Uterus (tissue), 4 donors: ENCODE data around the gene SELPLG. TPM values are rescaled to one million over a fixed set of nuclear protein-coding genes. Genes with fewer than 3 reads are reported as not detected.

Source experiments
- DNase-seq, 2 donors: peaks; one replicate each; pipeline ENCODE4 v3.0.0-alpha.2; 2019 to 2020
- H3K27ac ChIP-seq, 2 donors: fragments of 200-600 bp; sonication (generic); 1 replicate in 1 of 2; 2 replicates in 1 of 2; pipeline ENCODE4 v1.5.1; 2016 to 2018
- H3K27me3 ChIP-seq, 2 donors: fragments of 200-600 bp; sonication (generic); one replicate each; pipeline ENCODE4 v1.5.1; 2018 to 2019; ENCODE audit warnings: control low read depth in 1 of 2
- H3K36me3 ChIP-seq, 2 donors: fragments of 200-600 bp; sonication (generic); one replicate each; pipeline ENCODE4 v1.5.1; 2019; ENCODE audit warnings: control low read depth in 1 of 2
- H3K4me1 ChIP-seq, 2 donors: fragments of 200-600 bp; sonication (generic); one replicate each; pipeline ENCODE4 v1.5.1; 2018 to 2019; ENCODE audit warnings: control low read depth in 1 of 2
- H3K4me3 ChIP-seq, 2 donors: fragments of 200-600 bp; sonication (generic); 1 replicate in 1 of 2; 2 replicates in 1 of 2; pipeline ENCODE4 v1.5.1; 2018 to 2019; ENCODE audit warnings: mild to moderate bottlenecking in 1 of 2
- H3K9me3 ChIP-seq, 2 donors: fragments of 200-600 bp; sonication (generic); one replicate each; pipeline ENCODE4 v1.5.1; 2019; ENCODE audit warnings: control low read depth in 1 of 2
- CTCF ChIP-seq, 4 experiments: fragments of 200-600 bp in 2 of 4; fragments of 450-650 bp in 2 of 4; sonication (generic) in 2 of 4; IDR thresholded peaks; one replicate each; pipeline ENCODE4 v1.5.1; 2016 to 2019; ENCODE audit warnings: antibody characterized with exemption in 4 of 4, mild to moderate bottlenecking in 2 of 4, moderate library complexity in 1 of 4
- POLR2A ChIP-seq, 2 donors: fragments of 450-650 bp; IDR thresholded peaks; one replicate each; pipeline ENCODE4 v1.6.1; 2016; ENCODE audit warnings: antibody characterized with exemption in 2 of 2, mild to moderate bottlenecking in 1 of 2, moderate library complexity in 1 of 2
- intact Hi-C: fragments of 100-400 bp; cut with DNase I; formaldehyde crosslinking; loops from one replicate; pipeline ENCODE4 v1.15.1; 2023; ENCODE audit warnings: low total_unique reads
- total RNA-seq, 4 donors: library from RNA; depleted of rRNA in 3 of 4; stranded (reverse); fragments of >200 nt in 3 of 4; gene quantifications; one replicate each; pipeline versions ENCODE4 v1.1.0 to v1.2.4, GENCODE V29; 2014 to 2023
- donor health status: DM: yes; HTN: yes; CAD: no.

Gene SELPLG
- total RNA-seq, 4 donors from 2014 or later = 1.5 to 6.5 (median 2.9) TPM

DNA sequence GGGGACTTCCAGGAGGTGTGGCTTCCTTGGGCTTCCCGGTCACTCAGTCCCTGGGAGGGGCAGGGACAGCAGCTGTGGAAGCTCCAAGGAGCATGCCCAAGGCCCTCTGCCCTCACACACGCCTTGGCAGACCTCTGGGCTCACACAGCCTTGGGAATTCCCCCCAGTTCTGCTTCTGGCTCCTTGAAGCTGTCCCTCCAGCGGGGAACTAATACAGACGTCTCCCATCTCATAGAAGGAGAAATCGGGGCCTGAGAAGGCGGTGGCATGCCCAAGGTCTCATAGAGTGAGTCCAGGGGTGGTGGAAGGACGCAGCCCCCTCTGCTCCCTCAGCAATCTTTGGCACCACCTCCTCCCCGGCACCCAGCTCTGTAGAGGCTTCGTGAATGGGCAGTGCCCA is 20.1 kb downstream of the SELPLG start:
- Histone ChIP-seq H3K4me1 (peaks cover 0 to 4% of the 10 kb centered on the region in 2 donors), H3K9me3 (no peaks in the 10 kb centered on the region)

DNA sequence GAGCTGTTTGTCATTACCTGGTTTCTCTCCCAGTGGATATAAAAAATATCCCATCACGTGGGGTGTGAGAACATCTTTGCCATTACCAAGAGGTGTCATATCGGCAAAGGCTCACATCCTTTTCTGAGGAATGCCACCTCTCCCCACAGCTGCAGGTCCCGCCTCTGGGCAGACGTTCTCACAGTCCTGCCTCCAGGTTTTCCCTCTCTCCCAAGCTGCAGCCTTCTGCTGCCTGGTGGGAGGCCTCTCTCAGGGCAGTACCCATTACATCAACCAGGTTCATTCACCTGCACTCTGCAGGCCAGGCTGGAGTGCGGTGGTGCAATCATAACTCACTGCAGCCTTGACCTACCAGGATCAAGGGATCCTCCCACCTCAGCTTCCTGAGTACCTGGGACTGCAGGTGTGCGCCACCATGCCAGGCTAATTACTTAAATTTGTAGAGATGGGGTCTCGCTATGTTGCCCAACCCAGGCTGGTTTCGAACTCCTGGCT is 20.9 kb downstream of the SELPLG start:
- DNase-seq = no peak
- Histone ChIP-seq H3K4me1 (peaks cover 0 to 4% of the 10 kb centered on the region in 2 donors), H3K27me3 (no peaks in the 10 kb centered on the region), H3K4me3 (no peak overlapping the region), H3K27ac (no peak overlapping the region), H3K9me3 (no peaks in the 10 kb centered on the region), H3K36me3 (no peaks in the 10 kb centered on the region)
- TF ChIP-seq POLR2A (IDR thresholded peaks at IDR 0.05) (no peak), CTCF (IDR thresholded peaks at IDR 0.05) (no peak)
- intact Hi-C loops = no loop called here

More for the DNA sequence above, 20.1 kb downstream of the SELPLG start:
- intact Hi-C loops = no loop called here
- no peaks in the 10 kb centered on the region for H3K36me3 ChIP-seq
- TF ChIP-seq POLR2A (IDR thresholded peaks at IDR 0.05) = no peak
- TF ChIP-seq CTCF (IDR thresholded peaks at IDR 0.05) = no peak
- no peak for DNase-seq
- no peaks in the 10 kb centered on the region for H3K27me3 ChIP-seq
- H3K27ac ChIP-seq = no peak overlapping the region
- no peak overlapping the region for H3K4me3 ChIP-seq

DNA sequence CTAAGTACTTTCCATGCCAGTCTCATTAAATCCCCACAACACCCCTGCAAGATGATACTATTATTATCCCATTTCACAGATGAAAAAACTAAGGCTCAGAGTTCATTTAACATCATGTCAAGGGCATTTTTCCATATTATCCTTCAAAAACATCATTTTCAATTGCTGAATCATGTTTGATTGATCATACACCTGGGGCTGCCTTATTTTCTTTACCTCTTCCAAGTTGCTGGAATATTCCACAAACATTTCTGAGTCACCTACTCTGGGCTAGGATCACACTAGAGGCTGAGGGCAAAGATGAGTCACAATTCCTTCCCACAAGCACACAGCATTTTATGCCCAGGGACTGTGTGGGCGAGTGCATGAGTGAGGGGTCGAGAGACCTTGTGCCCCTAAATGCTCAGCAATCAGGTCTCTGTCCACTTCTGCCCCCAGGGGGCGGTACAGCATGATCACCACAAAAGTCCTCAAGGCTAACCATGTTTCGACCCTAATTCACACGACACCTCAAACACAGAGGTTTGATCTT is 21.7 kb downstream of the SELPLG start:
- no peak for TF ChIP-seq POLR2A (IDR thresholded peaks at IDR 0.05)
- TF ChIP-seq CTCF (IDR thresholded peaks at IDR 0.05) = peak in 2 of 4 experiments; percentile 7 to 27
- no peaks in the 10 kb centered on the region for H3K27me3 ChIP-seq
- no peak for DNase-seq
- intact Hi-C loops = no loop called here
- H3K9me3 ChIP-seq = no peaks in the 10 kb centered on the region
- H3K36me3 ChIP-seq = no peaks in the 10 kb centered on the region
- no peak overlapping the region for H3K4me3 ChIP-seq
- H3K4me1 ChIP-seq = peaks cover 0 to 4% of the 10 kb centered on the region in 2 donors
- no peak overlapping the region for H3K27ac ChIP-seq

- no peaks in the 10 kb centered on the region for H3K9me3 ChIP-seq
- no peaks in the 10 kb centered on the region for H3K27me3 ChIP-seq
- no peak for TF ChIP-seq POLR2A (IDR thresholded peaks at IDR 0.05)
- no peak for TF ChIP-seq CTCF (IDR thresholded peaks at IDR 0.05)
- H3K36me3 ChIP-seq = no peaks in the 10 kb centered on the region
- no peak overlapping the region for H3K27ac ChIP-seq
- H3K4me1 ChIP-seq = peaks cover 0 to 4% of the 10 kb centered on the region in 2 donors
- intact Hi-C loops = no loop called here
- no peak for DNase-seq
- H3K4me3 ChIP-seq = no peak overlapping the region
Observed at GRCh38 chr12:108610856-108611605, 22.7 kb downstream of the SELPLG start.

DNA sequence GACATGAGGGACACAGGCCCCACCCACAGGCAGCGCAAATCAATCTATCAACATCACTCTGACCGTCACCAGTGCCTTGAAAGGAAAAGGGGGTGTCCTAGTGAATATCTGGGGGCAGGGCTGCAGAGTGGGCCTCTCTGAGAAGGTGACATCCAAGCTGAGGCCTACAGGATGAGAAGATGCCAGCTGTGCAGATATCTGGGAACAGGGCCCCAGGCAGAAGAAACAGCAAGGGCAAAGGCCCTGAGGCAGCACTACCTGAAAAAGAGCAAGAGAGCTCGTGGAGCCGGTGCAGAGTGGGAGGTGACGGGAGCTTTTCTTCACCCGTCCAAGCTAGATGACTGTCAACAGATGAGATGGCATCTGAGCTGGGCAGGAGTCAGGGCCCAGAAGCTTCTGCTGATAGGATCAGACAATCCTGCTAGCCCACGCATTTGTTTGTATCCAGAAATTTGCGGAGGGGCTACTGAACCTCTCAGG is 23.3 kb downstream of the SELPLG start:
- Histone ChIP-seq H3K36me3 (no peaks in the 10 kb centered on the region), H3K27ac (peak overlapping the region; percentile 16 to 49), H3K9me3 (no peaks in the 10 kb centered on the region), H3K4me3 (no peak overlapping the region), H3K4me1 (peaks cover 0 to 4% of the 10 kb centered on the region in 2 donors), H3K27me3 (no peaks in the 10 kb centered on the region)
- intact Hi-C loops = no loop called here
- no peak for DNase-seq
- TF ChIP-seq POLR2A (IDR thresholded peaks at IDR 0.05) (no peak), CTCF (IDR thresholded peaks at IDR 0.05) (no peak)
